GM18505 (cell line): Measurements from ENCODE around the gene SLC4A8.

Experiments used
- ATAC-seq: cut with Tn5 transposase; IDR thresholded peaks from one replicate; pipeline ENCODE4 v1.9.1; 2021; ENCODE audit not compliant: unreplicated experiment
- POLR2A ChIP-seq: IDR thresholded peaks from 4 replicates; pipeline ENCODE4 v1.6.1; 2011; ENCODE audit warnings: borderline replicate concordance; ENCODE audit not compliant: insufficient read depth, insufficient read length; ENCODE audit errors: extremely low read depth

SLC4A8 gene

DNA sequence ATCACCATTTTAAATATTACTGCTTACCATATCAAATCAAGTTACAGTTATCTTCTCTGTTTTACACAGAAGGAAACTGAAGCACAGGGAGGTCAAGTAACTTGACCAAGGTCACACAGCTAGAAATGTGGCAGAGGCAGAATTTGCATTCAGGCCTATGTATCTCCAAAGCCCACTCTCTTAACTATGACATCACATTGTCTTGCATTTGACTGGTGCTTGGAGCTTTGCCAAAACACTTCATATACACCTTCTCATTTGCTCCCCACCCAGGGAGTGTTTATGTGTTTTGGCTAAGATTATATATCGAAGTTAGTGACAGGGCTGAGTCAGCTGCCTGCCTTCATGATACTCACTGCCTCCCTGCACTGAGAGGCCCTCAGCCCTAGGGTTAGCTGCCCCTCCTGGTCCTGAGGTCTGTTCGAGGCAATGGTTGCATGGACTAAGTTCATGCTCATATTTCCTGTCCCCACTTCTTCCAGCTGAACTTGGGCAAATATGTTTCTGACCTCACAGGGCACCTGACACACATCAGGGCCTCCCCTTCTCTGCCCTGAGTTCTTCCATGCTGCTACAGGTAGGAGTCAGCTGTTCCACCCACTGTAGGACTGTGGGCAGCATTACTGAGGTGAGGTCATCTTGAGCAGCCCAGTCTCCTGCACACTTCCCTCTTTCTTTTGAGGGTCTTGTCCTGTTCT is 35.2 kb upstream of the SLC4A8 start:
- no peak for TF ChIP-seq POLR2A
- ATAC-seq = no peak

GRCh38 chr12:51390457-51390856 is 34.2 kb upstream of the SLC4A8 start:
- TF ChIP-seq POLR2A = no peak
- no peak for ATAC-seq

GRCh38 chr12:51390891-51391282 is 33.7 kb upstream of the SLC4A8 start:
- TF ChIP-seq POLR2A = no peak
- peak; percentile 9 for ATAC-seq

DNA sequence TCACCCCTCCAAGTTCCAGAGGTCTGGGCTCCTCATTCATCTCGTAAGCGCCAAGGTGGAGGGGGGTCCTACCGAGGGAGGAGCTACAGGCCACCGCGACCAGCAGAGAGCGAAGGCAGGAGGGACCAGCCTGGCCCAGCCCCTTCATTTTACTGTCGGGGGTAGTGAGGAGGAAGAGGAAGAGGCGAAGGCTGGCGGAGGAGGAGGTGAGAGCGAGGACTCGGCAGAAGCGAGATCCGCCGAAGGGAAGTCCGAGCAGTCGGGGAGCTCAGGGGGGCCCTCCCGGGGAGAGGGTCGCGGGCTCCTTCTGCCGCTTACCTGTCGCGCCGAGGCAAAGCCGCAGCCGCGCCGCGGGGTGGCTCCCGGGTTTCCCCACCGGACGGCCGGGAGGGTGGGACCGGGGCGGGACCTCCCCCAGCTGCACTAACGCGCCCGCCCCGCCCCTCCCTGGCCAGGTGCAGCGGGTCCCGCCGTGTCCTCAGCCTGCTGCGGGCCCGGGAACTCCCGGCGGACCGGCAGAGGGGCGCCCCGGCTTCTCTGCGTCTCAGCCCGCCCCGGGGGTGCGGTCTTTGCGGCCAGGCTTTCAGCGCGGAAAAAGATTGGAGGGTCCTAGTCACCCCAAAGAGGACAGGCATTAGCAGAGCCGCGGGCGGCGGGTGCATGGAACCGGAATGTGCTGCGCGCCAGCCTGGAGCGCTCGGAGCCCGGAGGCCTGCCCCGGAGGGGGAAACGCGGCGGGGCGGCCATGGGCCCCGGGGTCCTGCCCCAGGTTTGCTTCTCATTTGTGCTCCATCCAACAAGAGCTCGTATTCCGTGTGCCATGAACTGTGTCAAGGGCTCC is 33.1 kb upstream of the SLC4A8 start, which contains the start of gene GALNT6:
Gene GALNT6 (minus strand): TSS at position 124 of the 841 bp plus-strand sequence. CDS start 11,625 bp downstream, outside the sequence.
- ATAC-seq = peak; percentile 37
- TF ChIP-seq POLR2A = peak; percentile 68

DNA sequence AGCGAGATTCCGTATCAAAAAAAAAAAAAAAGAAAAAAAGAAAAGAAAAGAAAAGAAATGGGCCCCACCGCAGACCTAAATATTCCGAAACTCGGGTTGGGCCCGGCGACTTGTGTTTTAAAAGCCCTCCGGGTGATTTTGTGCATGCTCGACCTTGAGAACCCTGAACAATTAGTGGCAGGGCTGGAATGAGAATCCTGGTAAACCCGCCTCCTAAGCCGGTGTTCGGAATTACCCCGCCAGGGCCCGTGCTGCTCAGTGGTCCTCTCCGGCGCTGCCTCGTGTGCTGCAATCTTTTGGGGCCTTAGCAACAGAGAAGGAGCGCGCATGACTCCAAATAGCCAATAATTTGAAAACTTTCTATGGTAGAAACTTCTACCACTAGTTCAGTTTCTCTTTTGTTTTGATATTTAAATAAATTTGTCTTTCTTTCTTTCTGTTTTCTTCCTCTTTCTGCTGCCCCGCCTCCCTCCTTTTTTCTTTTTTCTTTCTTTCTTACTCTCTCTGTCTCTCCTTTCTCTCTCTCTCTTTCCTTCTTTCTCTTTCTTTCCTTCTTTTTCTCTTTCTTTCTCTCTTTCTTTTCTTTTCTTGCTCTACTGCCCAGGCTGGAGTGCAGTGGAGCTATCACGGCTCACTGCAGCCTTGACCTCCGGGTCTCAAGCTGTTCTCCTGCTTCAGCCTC is 31.9 kb upstream of the SLC4A8 start:
- TF ChIP-seq POLR2A = peak; percentile 49
- no peak for ATAC-seq

DNA sequence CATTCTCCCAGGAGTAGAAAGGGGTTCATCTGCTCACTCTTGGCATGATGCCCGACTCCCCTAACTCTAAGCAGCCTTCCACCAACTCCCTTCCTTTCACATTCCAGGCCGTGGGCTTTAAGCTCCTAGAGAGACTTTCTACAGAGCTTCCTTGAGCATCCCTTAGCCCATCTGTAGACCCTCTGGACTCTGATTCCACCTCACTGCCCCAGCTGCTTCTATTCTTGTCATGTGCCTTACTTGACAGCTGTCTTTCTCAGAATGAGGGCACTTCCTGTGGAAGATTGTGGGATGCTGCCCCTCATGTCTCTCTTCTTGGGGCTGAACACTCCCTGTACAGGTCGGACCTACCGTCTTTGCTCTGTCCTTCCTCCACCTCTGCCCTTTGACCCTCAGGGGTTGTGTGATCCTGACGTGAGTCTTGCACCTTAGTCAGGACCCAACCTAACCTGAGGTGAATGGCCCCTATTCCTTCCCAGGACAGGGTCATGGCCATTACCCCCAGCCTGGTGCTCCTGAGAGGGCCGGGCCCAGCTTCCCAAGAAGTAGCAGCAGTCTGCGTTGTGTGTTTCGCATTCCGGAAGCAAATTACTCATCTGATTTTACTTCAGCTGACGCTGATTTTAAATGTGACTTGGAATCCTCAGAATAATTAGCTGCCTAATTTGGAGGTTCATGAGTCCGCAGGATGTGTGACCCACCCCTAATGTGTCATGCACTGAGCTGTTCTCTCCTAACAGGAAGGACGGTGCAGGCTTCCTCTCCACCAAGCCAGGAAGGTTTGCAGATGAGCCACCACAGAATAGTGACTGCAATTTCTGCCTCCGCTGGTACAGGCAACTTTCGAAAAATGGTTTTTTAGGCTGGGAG is 30.7 kb upstream of the SLC4A8 start:
- no peak for ATAC-seq

DNA sequence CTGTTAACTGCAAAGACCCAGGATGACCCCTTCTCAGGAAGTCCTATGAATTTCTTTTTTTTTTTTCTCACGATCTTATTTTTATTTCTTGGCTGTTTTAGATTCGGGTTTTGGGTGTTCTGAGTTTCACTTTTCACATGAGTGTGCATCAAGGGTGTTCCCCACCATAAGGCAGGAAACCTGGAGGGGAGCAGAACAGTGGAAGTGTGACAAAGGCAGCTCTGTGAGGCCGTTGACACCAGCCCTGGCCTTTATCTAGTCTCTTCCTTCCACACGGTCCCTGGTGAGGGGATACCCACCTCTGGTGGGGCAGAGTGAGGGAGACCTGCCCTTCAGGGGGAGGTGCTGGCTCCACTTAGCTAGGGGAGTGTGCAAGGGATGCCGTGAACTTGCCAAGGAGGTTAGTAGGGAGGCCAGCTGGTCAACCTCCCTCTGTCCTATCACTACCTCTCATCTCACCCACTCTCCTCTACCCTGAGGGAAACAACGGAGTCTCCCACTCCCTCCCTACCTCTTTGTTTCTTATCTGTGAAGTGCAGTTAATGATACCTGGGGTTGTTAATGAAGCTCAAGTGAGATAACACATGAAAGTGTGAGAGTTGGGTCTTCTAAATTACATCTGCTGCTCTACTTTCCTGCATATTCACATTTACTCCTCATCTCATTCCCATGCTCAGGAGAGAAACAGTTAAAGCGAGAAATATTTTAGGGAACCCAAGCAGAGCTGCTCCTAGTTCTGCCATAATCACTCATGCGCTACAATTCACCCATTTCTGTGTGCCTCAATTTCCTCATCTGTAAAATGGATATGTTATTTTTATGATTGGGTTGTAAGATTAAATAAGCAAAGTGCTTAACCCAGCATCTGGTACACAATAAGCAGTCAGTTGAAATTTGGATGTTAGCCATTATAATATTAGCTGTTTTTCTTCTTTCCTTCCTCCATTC is 29.1 kb upstream of the SLC4A8 start:
- no peak for ATAC-seq
- peak; percentile 27 for TF ChIP-seq POLR2A

More for the DNA sequence above, 30.7 kb upstream of the SLC4A8 start:
- no peak for TF ChIP-seq POLR2A

DNA sequence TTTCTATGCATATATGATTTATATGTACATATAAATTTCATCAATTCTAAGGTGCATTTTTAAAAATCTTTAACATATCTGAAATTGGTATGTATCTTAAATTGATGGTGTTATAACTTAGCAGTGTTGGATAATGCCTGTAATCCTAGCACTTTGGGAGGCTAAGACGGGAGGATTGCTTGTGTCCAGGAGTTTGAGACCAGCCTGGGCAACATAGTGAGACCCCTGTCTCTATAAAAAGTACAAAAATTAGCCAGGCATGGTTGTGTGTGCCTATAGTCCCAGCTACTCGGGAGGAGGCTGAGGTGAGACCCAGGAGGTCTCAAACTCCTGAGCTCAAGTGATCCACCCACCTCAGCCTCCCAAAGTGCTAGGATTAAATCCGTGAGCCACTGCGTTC is 27.0 kb upstream of the SLC4A8 start:
- no peak for TF ChIP-seq POLR2A
- ATAC-seq = no peak

GRCh38 chr12:51399891-51400290 is 24.7 kb upstream of the SLC4A8 start:
- no peak for ATAC-seq
- TF ChIP-seq POLR2A = no peak

DNA sequence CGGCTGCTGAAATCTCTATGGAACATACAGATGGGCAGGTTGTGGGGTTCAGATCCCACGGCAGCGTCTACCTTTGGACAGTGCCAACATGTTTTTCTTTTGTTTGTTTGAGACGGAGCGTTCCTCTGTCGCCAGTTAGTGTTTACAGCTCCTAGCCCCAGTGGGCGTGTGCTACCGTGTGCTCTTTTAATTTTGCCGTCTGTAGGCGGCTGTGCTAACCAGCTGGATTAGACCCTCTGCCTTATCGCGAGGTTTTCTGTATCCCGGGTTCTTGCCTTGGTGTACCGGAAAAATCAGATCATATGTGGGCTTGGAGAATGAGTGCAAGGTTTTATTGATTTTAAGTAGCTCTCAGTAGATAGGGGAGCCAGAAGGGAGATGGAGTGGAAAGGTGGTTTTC is 23.6 kb upstream of the SLC4A8 start:
- no peak for TF ChIP-seq POLR2A
- ATAC-seq = no peak

DNA sequence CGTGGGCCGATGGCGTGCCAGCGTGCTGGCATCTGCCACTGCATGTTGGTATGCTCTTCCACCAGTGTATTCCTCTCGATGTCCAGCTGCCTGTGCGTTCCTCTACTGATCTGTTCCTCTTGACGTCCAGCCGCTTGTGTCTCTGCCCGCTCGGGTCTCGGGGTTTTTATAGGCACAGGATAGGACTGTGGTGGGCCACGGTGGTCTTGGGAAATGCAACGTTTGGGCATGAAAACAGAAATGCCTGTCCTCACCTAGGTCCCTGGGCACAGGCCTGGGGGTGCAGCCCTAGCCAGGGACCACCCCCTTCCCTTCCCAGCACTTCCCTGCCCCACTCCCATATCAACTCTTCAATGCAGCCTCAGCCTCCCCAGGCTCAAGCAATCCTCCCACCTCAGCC is 23.1 kb upstream of the SLC4A8 start:
- no peak for ATAC-seq
- TF ChIP-seq POLR2A = no peak

DNA sequence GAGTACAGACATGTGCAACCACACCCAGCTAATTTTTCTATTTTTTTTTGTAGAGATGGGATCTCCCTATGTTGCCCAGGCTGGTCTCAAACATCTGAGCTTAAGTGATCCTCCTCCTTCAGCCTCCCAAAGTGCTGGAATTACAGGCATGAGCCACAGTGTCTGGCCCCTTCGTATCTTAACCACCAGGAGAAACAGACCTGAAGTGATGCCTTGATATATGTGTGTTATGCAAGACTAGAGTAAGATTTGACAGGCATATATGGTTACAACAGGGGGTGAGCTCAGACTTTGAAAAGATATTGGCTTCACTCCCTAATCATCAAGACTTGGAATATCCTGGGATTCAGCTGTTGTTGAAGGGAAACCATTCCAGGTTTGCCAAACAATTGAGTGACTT is 22.7 kb upstream of the SLC4A8 start:
- no peak for ATAC-seq
- TF ChIP-seq POLR2A = no peak
